Natural killer cell (primary cell): ENCODE results near the gene ARPC5L. TPM values are rescaled to one million over a fixed set of nuclear protein-coding genes. Genes with fewer than 3 reads are reported as not detected.
"Not testable (repeated sequence)": the region's sequence is repeated elsewhere in the genome, so short reads cannot be mapped to it uniquely, and the experiment has no call there.

Source experiments
- ATAC-seq, 3 donors: fragments of 150-1000 bp in 2 of 3; fragments of 200-7000 bp in 1 of 3; cut with Tn5 transposase; 1 replicate in 1 of 3; 2 replicates in 2 of 3; pipeline ENCODE4 v1.10.0; 2021; ENCODE audit warnings: mild to moderate bottlenecking in 2 of 3, moderate library complexity in 2 of 3
- DNase-seq, 2 donors: peaks; one replicate each; pipeline versions ENCODE4 v3.0.0 to v3.0.0-alpha.2; 2013 to 2021; ENCODE audit warnings: mixed read lengths in 1 of 2
- H3K27ac ChIP-seq: one replicate; pipeline ENCODE4 v1.5.1; 2013; ENCODE audit warnings: mild to moderate bottlenecking, low read length
- H3K27me3 ChIP-seq: one replicate; pipeline ENCODE4 v1.6.1; 2013; ENCODE audit warnings: low read length; ENCODE audit not compliant: control insufficient read depth, insufficient read depth
- H3K36me3 ChIP-seq: one replicate; pipeline ENCODE4 v1.6.1; 2013; ENCODE audit warnings: low read length; ENCODE audit not compliant: control insufficient read depth, insufficient read depth
- H3K4me1 ChIP-seq: one replicate; pipeline ENCODE4 v1.6.1; 2013; ENCODE audit warnings: low read length; ENCODE audit not compliant: control insufficient read depth, insufficient read depth
- H3K4me3 ChIP-seq: one replicate; pipeline ENCODE4 v1.5.1; 2013; ENCODE audit warnings: low read length
- H3K9me3 ChIP-seq: one replicate; pipeline ENCODE4 v1.6.1; 2013; ENCODE audit warnings: low read length; ENCODE audit not compliant: control insufficient read depth, insufficient read depth
- H3K27ac Mint-ChIP-seq, 2 donors: one replicate each; pipeline ENCODE4 v1.8.0; 2022; ENCODE audit warnings: mild to moderate bottlenecking in 2 of 2, mixed read lengths in 2 of 2, moderate library complexity in 1 of 2
- H3K27me3 Mint-ChIP-seq, 2 donors: one replicate each; pipeline ENCODE4 v1.8.0; 2022; ENCODE audit warnings: low read depth in 2 of 2, mixed read lengths in 2 of 2
- H3K36me3 Mint-ChIP-seq: one replicate; pipeline ENCODE4 v1.8.0; 2022; ENCODE audit warnings: mixed read lengths
- H3K4me1 Mint-ChIP-seq, 2 donors: one replicate each; pipeline ENCODE4 v1.8.0; 2022; ENCODE audit warnings: mixed read lengths in 2 of 2
- H3K4me3 Mint-ChIP-seq: one replicate; pipeline ENCODE4 v1.8.0; 2022; ENCODE audit warnings: mild to moderate bottlenecking, moderate library complexity, mixed read lengths
- H3K9me3 Mint-ChIP-seq, 2 donors: one replicate each; pipeline ENCODE4 v1.8.0; 2022; ENCODE audit warnings: mixed read lengths in 2 of 2
- WGBS: methylation state at CpG from one replicate; pipeline ENCODE4 v1.1.7; 2013; ENCODE audit warnings: missing lambda C conversion rate; ENCODE audit not compliant: insufficient coverage; 5-methylcytosine and 5-hydroxymethylcytosine counted together
- intact Hi-C: fragments of 100-400 bp; cut with micrococcal nuclease; formaldehyde crosslinking; loops from one replicate; pipeline ENCODE4 v1.14.2; 2022
- total RNA-seq, 4 donors: library from RNA; stranded (reverse); fragments of 120-200 nt in 1 of 4; gene quantifications; one replicate each; pipeline versions ENCODE4 v1.2.3 to v1.2.4, GENCODE V29; 2013 to 2022
- TF ChIP-seq, protein P1 (sequence below): fragments of 200-600 bp; IDR thresholded peaks from one replicate; pipeline ENCODE4 v1.8.0; 2022; ENCODE audit warnings: antibody characterized with exemption

Gene ARPC5L
- total RNA-seq, 3 donors from 2014 or later (not counting 1 experiment from before 2014, with no cell fraction given), result 131 to 169 (median 139) TPM

DNA sequence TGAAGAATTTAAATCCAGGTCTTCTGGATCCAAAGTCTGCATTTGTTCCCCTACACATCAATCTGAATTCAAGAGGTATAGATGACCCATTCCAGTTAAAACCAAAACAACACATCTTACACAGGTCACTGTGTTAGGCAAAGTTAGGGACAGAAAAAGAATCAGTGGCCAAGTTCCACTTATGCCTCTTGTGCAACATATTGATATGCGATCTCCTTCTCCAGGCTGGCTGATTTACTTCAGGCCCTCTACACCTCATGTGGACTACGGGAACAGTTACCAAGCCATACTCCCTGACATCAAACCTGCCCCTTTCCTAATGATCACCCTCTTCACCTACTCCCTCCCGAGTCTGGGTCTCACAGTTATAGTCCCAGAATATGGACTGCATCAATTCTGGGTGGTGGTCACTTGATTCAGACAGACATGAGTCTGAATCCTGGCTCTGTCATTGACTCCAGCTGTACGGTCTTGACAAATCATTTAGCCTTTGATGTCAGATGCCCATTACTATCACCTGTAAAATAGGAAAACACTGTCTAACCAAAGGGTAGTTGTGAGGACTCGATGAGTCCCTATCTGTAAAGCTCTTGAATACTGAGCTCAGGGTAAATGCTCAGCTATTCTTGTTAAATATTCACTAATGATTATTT, 52.9 kb downstream of the ARPC5L start:
- H3K4me3 ChIP-seq, result no peak overlapping the region
- H3K4me1 ChIP-seq, result peaks cover 4% of the 10 kb centered on the region
- intact Hi-C loops, result no loop called here
- H3K4me1 Mint-ChIP-seq, result peaks cover 16 to 28% of the 10 kb centered on the region in 2 donors
- no peaks in the 10 kb centered on the region for H3K27me3 Mint-ChIP-seq
- no peaks in the 10 kb centered on the region for H3K9me3 ChIP-seq
- TF ChIP-seq, protein P1, sequence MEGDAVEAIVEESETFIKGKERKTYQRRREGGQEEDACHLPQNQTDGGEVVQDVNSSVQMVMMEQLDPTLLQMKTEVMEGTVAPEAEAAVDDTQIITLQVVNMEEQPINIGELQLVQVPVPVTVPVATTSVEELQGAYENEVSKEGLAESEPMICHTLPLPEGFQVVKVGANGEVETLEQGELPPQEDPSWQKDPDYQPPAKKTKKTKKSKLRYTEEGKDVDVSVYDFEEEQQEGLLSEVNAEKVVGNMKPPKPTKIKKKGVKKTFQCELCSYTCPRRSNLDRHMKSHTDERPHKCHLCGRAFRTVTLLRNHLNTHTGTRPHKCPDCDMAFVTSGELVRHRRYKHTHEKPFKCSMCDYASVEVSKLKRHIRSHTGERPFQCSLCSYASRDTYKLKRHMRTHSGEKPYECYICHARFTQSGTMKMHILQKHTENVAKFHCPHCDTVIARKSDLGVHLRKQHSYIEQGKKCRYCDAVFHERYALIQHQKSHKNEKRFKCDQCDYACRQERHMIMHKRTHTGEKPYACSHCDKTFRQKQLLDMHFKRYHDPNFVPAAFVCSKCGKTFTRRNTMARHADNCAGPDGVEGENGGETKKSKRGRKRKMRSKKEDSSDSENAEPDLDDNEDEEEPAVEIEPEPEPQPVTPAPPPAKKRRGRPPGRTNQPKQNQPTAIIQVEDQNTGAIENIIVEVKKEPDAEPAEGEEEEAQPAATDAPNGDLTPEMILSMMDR, result no peak
- no peak overlapping the region for H3K4me3 Mint-ChIP-seq
- no peak for DNase-seq
- no peaks in the 10 kb centered on the region for H3K27me3 ChIP-seq
- WGBS, result 96% methylated on average over 4 of the region's 5 CpGs
- H3K27ac Mint-ChIP-seq, result peak overlapping the region; percentile 19 to 50
- H3K36me3 Mint-ChIP-seq, result peaks cover 9% of the 10 kb centered on the region
- peaks cover 39% of the 10 kb centered on the region for H3K36me3 ChIP-seq
- H3K27ac ChIP-seq, result no peak overlapping the region
- ATAC-seq, result no peak
- no peaks in the 10 kb centered on the region for H3K9me3 Mint-ChIP-seq

- H3K27ac Mint-ChIP-seq, ATAC-seq, H3K4me3 Mint-ChIP-seq, H3K27me3 Mint-ChIP-seq, H3K4me1 ChIP-seq, intact Hi-C loops, H3K36me3 Mint-ChIP-seq, H3K4me1 Mint-ChIP-seq, H3K27ac ChIP-seq, DNase-seq, H3K9me3 Mint-ChIP-seq, H3K9me3 ChIP-seq, H3K27me3 ChIP-seq, H3K4me3 ChIP-seq: not testable (repeated sequence)
- peaks cover 38% of the 10 kb centered on the region for H3K36me3 ChIP-seq
- 97% methylated on average over 6 of the region's 6 CpGs for WGBS
Measured at GRCh38 chr9:124920394-124920793, 58.5 kb downstream of the ARPC5L start.

Other genes with a start within 250 kb of the ARPC5L start
- under 1 TPM; 0.07 to 0.75 (median 0.49) TPM for gene NR6A1, start 90.8 kb upstream of the ARPC5L start, total RNA-seq
- not detected for gene OLFML2A, start 85.0 kb upstream of the ARPC5L start, total RNA-seq
- not detected for gene WDR38, start 8.7 kb upstream of the ARPC5L start, total RNA-seq
- 100 to 1,000 TPM; 716 to 896 (median 795) TPM for gene RPL35, start 173 bp upstream of the ARPC5L start, total RNA-seq
- 10 to 100 TPM; 21.5 to 32.4 (median 27.0) TPM for gene GOLGA1, start 79.0 kb downstream of the ARPC5L start, total RNA-seq